C4-2B (cell line): ENCODE data around the gene SNRPD1.

Source experiments
- CTCF ChIP-seq: fragments of 450-650 bp; conservative IDR thresholded peaks from 2 replicates; pipeline ENCODE4 v1.5.1; 2017; ENCODE audit warnings: mild to moderate bottlenecking
- ZFX ChIP-seq: fragments of 450-650 bp; IDR thresholded peaks from 2 replicates; pipeline ENCODE4 v1.6.1; 2017

GRCh38 chr18:21669736-21670285 is 57.7 kb downstream of the SNRPD1 start:
- TF ChIP-seq CTCF: no peak
- no peak for TF ChIP-seq ZFX
